Liver (tissue), 9 donors: Measurements from ENCODE around the gene DTX3L. TPM values are rescaled to one million over a fixed set of nuclear protein-coding genes. Genes with fewer than 3 reads are reported as not detected.

Experiments
- DNase-seq: peaks from one replicate; pipeline ENCODE4 v3.0.0-alpha.2; 2017; ENCODE audit warnings: low spot score
- H3K27ac ChIP-seq, 2 donors: one replicate each; pipeline ENCODE4 v1.7.0; 2013; ENCODE audit warnings: inconsistent platforms in 2 of 2, low read length in 2 of 2, control low read depth in 1 of 2, low read depth in 1 of 2, mild to moderate bottlenecking in 1 of 2
- H3K27me3 ChIP-seq, 4 donors: one replicate each; pipeline versions ENCODE4 v1.6.1 to v1.7.0; 2013; ENCODE audit warnings: low read length in 3 of 4, inconsistent platforms in 1 of 4, mild to moderate bottlenecking in 1 of 4, moderate library complexity in 1 of 4; ENCODE audit not compliant: control insufficient read depth in 4 of 4, insufficient read depth in 4 of 4
- H3K36me3 ChIP-seq, 4 donors: one replicate each; pipeline versions ENCODE4 v1.6.1 to v1.7.0; 2013; ENCODE audit warnings: low read length in 3 of 4, mild to moderate bottlenecking in 3 of 4, low read depth in 1 of 4, moderate library complexity in 1 of 4; ENCODE audit not compliant: control insufficient read depth in 4 of 4, insufficient read depth in 3 of 4
- H3K4me1 ChIP-seq, 4 donors: one replicate each; pipeline versions ENCODE4 v1.6.1 to v1.7.0; 2013; ENCODE audit warnings: low read length in 3 of 4, mild to moderate bottlenecking in 3 of 4, moderate library complexity in 1 of 4; ENCODE audit not compliant: control insufficient read depth in 4 of 4, insufficient read depth in 4 of 4
- H3K4me3 ChIP-seq, 3 donors: one replicate each; pipeline versions ENCODE4 v1.6.1 to v1.7.0; 2013; ENCODE audit warnings: low read length in 3 of 3, control low read depth in 1 of 3, low read depth in 1 of 3, mild to moderate bottlenecking in 1 of 3
- H3K9ac ChIP-seq, 2 donors: one replicate each; pipeline ENCODE4 v1.7.0; 2013; ENCODE audit warnings: low read length in 2 of 2, mild to moderate bottlenecking in 2 of 2, moderate library complexity in 2 of 2, control low read depth in 1 of 2, low read depth in 1 of 2
- H3K9me3 ChIP-seq, 4 donors: one replicate each; pipeline versions ENCODE4 v1.6.1 to v1.7.0; 2013; ENCODE audit warnings: low read length in 3 of 4; ENCODE audit not compliant: control insufficient read depth in 4 of 4
- EGR1 ChIP-seq, 2 donors: IDR thresholded peaks; 2 replicates each; pipeline ENCODE4 v1.6.1; 2016 to 2018; ENCODE audit warnings: antibody characterized with exemption in 2 of 2, low read depth in 2 of 2
- GABPA ChIP-seq, 2 donors: IDR thresholded peaks in 1 of 2; conservative IDR thresholded peaks in 1 of 2; 2 replicates each; pipeline ENCODE4 v1.6.1; 2016; ENCODE audit warnings: antibody characterized with exemption in 2 of 2, mild to moderate bottlenecking in 1 of 2, moderate library complexity in 1 of 2
- HNF4A ChIP-seq, 2 donors: conservative IDR thresholded peaks; 2 replicates each; pipeline ENCODE4 v1.6.1; 2016; ENCODE audit warnings: antibody characterized with exemption in 2 of 2, mild to moderate bottlenecking in 2 of 2
- HNF4G ChIP-seq: IDR thresholded peaks from 2 replicates; pipeline ENCODE4 v1.6.1; 2016; ENCODE audit warnings: antibody characterized with exemption
- JUND ChIP-seq, 2 donors: IDR thresholded peaks; 2 replicates each; pipeline ENCODE4 v1.6.1; 2016; ENCODE audit warnings: antibody characterized with exemption in 2 of 2
- MAX ChIP-seq: IDR thresholded peaks from 2 replicates; pipeline ENCODE4 v1.6.1; 2016; ENCODE audit warnings: antibody characterized with exemption
- NR2F2 ChIP-seq: IDR thresholded peaks from 2 replicates; pipeline ENCODE4 v1.6.1; 2016; ENCODE audit warnings: antibody characterized with exemption
- RAD21 ChIP-seq, 2 donors: IDR thresholded peaks; 2 replicates each; pipeline ENCODE4 v1.6.1; 2016; ENCODE audit warnings: antibody characterized with exemption in 2 of 2, mild to moderate bottlenecking in 2 of 2
- REST ChIP-seq: IDR thresholded peaks from 2 replicates; pipeline ENCODE4 v1.6.1; 2016; ENCODE audit warnings: antibody characterized with exemption, mild to moderate bottlenecking
- TAF1 ChIP-seq: conservative IDR thresholded peaks from 2 replicates; pipeline ENCODE4 v1.6.1; 2016; ENCODE audit warnings: antibody characterized with exemption, mild to moderate bottlenecking
- ZBTB33 ChIP-seq: IDR thresholded peaks from 2 replicates; pipeline ENCODE4 v1.6.1; 2016; ENCODE audit warnings: antibody characterized with exemption
- WGBS: extraction: QIAGEN DNeasy Blood & Tissue Kit; methylation state at CpG from one replicate; pipeline ENCODE4 v1.1.7; 2013; 5-methylcytosine and 5-hydroxymethylcytosine counted together
- polyA plus RNA-seq, 2 donors: library from polyadenylated mRNA; stranded (reverse) in 1 of 2; unstranded in 1 of 2; fragments of 200-250 nt in 1 of 2; fragments of >200 nt in 1 of 2; fragmentation: Nextera tagmentation in 1 of 2; extraction: Ambion mirVana in 1 of 2; gene quantifications; one replicate each; pipeline versions ENCODE4 v1.2.1 to v1.2.3, GENCODE V29; 2013 to 2015
- total RNA-seq, 2 donors: library from RNA; depleted of rRNA; stranded (reverse); fragments of >200 nt; gene quantifications; one replicate each; pipeline ENCODE4 v1.2.3, GENCODE V29; 2014
- TF ChIP-seq, protein P1 (sequence below): fragments of 150-350 bp; IDR thresholded peaks from 2 replicates; pipeline ENCODE4 v1.5.1; 2017; ENCODE audit warnings: improper control_type of control experiment, low read depth, low read length; ENCODE audit not compliant: missing input control
- TF ChIP-seq, protein P2 (sequence below): IDR thresholded peaks from 2 replicates; pipeline ENCODE4 v1.6.1; 2016; ENCODE audit warnings: antibody characterized with exemption
- donor health status: healthy.
- donor health status: healthy.
- donor health status: healthy.
- donor health status: healthy.
- donor health status: healthy.

Gene DTX3L
- total and polyA plus RNA-seq, 4 donors: 16.9 to 44.5 (median 23.5) TPM

- WGBS: 93% methylated on average over 6 of the region's 6 CpGs
- TF ChIP-seq HNF4G (no peak), REST (no peak)
- Histone ChIP-seq H3K27ac (no peak overlapping the region), H3K27me3 (no peaks in the 10 kb centered on the region), H3K36me3 (peaks cover 14 to 56% (median 54%) of the 10 kb centered on the region in 4 donors), H3K4me1 (peaks cover 0 to 29% (median 10%) of the 10 kb centered on the region in 4 donors), H3K4me3 (no peak overlapping the region), H3K9me3 (no peaks in the 10 kb centered on the region), H3K9ac (no peak overlapping the region)
- DNase-seq: no peak
Observed at GRCh38 chr3:122555275-122556071, 8.7 kb upstream of the DTX3L start.

GRCh38 chr3:122557356-122557755, 6.8 kb upstream of the DTX3L start:
- Histone ChIP-seq H3K4me3 (no peak overlapping the region), H3K9me3 (no peaks in the 10 kb centered on the region), H3K27ac (no peak overlapping the region), H3K27me3 (no peaks in the 10 kb centered on the region), H3K4me1 (peaks cover 0 to 42% (median 12%) of the 10 kb centered on the region in 4 donors), H3K9ac (no peak overlapping the region), H3K36me3 (peaks cover 9 to 42% (median 39%) of the 10 kb centered on the region in 4 donors)
- TF ChIP-seq NR2F2 (no peak), RAD21 (IDR thresholded peaks at IDR 0.05) (no peak), ZBTB33 (no peak), HNF4A (conservative IDR thresholded peaks at IDR 0.05) (no peak), EGR1 (IDR thresholded peaks at IDR 0.05; ENCODE audit: low read depth in 2 of 2) (no peak), MAX (no peak), GABPA (IDR thresholded peaks at IDR 0.05 in 1 of 2, conservative IDR thresholded peaks at IDR 0.05 in 1 of 2) (no peak), TAF1 (no peak), JUND (IDR thresholded peaks at IDR 0.05) (no peak)
- TF ChIP-seq, protein P1, sequence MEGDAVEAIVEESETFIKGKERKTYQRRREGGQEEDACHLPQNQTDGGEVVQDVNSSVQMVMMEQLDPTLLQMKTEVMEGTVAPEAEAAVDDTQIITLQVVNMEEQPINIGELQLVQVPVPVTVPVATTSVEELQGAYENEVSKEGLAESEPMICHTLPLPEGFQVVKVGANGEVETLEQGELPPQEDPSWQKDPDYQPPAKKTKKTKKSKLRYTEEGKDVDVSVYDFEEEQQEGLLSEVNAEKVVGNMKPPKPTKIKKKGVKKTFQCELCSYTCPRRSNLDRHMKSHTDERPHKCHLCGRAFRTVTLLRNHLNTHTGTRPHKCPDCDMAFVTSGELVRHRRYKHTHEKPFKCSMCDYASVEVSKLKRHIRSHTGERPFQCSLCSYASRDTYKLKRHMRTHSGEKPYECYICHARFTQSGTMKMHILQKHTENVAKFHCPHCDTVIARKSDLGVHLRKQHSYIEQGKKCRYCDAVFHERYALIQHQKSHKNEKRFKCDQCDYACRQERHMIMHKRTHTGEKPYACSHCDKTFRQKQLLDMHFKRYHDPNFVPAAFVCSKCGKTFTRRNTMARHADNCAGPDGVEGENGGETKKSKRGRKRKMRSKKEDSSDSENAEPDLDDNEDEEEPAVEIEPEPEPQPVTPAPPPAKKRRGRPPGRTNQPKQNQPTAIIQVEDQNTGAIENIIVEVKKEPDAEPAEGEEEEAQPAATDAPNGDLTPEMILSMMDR: no peak
- TF ChIP-seq, protein P2, sequence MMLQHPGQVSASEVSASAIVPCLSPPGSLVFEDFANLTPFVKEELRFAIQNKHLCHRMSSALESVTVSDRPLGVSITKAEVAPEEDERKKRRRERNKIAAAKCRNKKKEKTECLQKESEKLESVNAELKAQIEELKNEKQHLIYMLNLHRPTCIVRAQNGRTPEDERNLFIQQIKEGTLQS: no peak
- no peak for DNase-seq
- 94% methylated on average over 5 of the region's 5 CpGs for WGBS
